T-cell (primary cell): ENCODE data around the gene B3GALNT2. TPM values are rescaled to one million over a fixed set of nuclear protein-coding genes. Genes with fewer than 3 reads are reported as not detected.

Source experiments
- ATAC-seq, 4 experiments: fragments of 200-7000 bp in 3 of 4; fragments of 150-1000 bp in 1 of 4; cut with Tn5 transposase; replicated peaks in 1 of 4; 1 replicate in 3 of 4; 2 replicates in 1 of 4; pipeline ENCODE4 v1.10.0; 2021; ENCODE audit warnings: moderate library complexity in 3 of 4, mild to moderate bottlenecking in 2 of 4, moderate number of reproducible peaks in 1 of 4
- CTCF ChIA-PET, 2 donors: fragments of 300-600 bp; sonication (Branson Sonifier 250); formaldehyde crosslinking; loops; one replicate each; lab custom pipeline; 2022; ENCODE audit warnings: antibody characterized with exemption in 2 of 2; lab: Charles Lee
- POLR2A ChIA-PET, 2 donors: fragments of 300-600 bp; sonication (Branson Sonifier 250); formaldehyde crosslinking; loops; one replicate each; lab custom pipeline; 2022; ENCODE audit warnings: antibody characterized with exemption in 2 of 2; lab: Charles Lee
- DNase-seq, 35 experiments: peaks; one replicate each; pipeline versions ENCODE4 v3.0.0 to v3.0.0-alpha.2; 2013 to 2023
- H3K27ac ChIP-seq: one replicate; pipeline ENCODE4 v1.5.1; 2013; ENCODE audit warnings: low read length
- H3K27me3 ChIP-seq, 2 experiments: replicated peaks in 1 of 2; 1 replicate in 1 of 2; 2 replicates in 1 of 2; pipeline versions ENCODE4 v1.6.1 to v1.7.0; 2013; ENCODE audit warnings: low read length in 1 of 2, mixed read lengths in 1 of 2; ENCODE audit not compliant: control insufficient read depth in 2 of 2, insufficient read depth in 2 of 2; ENCODE audit errors: extremely low read depth in 1 of 2
- H3K36me3 ChIP-seq, 2 donors: 1 replicate in 1 of 2; 2 replicates in 1 of 2; pipeline versions ENCODE4 v1.6.1 to v1.7.0; 2013; ENCODE audit warnings: low read length in 1 of 2; ENCODE audit not compliant: control insufficient read depth in 2 of 2, insufficient read depth in 1 of 2; ENCODE audit errors: extremely low read depth in 1 of 2
- H3K4me1 ChIP-seq, 2 experiments: 1 replicate in 1 of 2; 2 replicates in 1 of 2; pipeline versions ENCODE4 v1.6.1 to v1.7.0; 2013; ENCODE audit warnings: low read length in 2 of 2, mixed read lengths in 1 of 2; ENCODE audit not compliant: insufficient read depth in 2 of 2, control insufficient read depth in 1 of 2; ENCODE audit errors: extremely low read depth in 1 of 2
- H3K4me3 ChIP-seq, 2 donors: 1 replicate in 1 of 2; 2 replicates in 1 of 2; pipeline versions ENCODE4 v1.5.1 to v1.7.0; 2013; ENCODE audit warnings: mild to moderate bottlenecking in 2 of 2, low read length in 1 of 2, moderate library complexity in 1 of 2; ENCODE audit not compliant: control insufficient read depth in 1 of 2; ENCODE audit errors: extremely low read depth in 1 of 2
- H3K9me3 ChIP-seq: 2 replicates; pipeline ENCODE4 v1.7.0; 2013
- H3K27ac Mint-ChIP-seq, 2 donors: one replicate each; pipeline ENCODE4 v1.8.0; 2020 to 2021; ENCODE audit warnings: mild to moderate bottlenecking in 2 of 2, mixed read lengths in 2 of 2
- H3K27me3 Mint-ChIP-seq, 2 donors: one replicate each; pipeline ENCODE4 v1.8.0; 2021 to 2022; ENCODE audit warnings: mixed read lengths in 2 of 2
- H3K36me3 Mint-ChIP-seq: one replicate; pipeline ENCODE4 v1.8.0; 2021; ENCODE audit warnings: mixed read lengths
- H3K4me1 Mint-ChIP-seq, 3 donors: one replicate each; pipeline ENCODE4 v1.8.0; 2020 to 2022; ENCODE audit warnings: mixed read lengths in 3 of 3, mild to moderate bottlenecking in 1 of 3
- H3K4me3 Mint-ChIP-seq, 3 donors: one replicate each; pipeline ENCODE4 v1.8.0; 2020 to 2022; ENCODE audit warnings: mild to moderate bottlenecking in 3 of 3, mixed read lengths in 3 of 3, moderate library complexity in 3 of 3
- H3K9me3 Mint-ChIP-seq, 3 donors: one replicate each; pipeline ENCODE4 v1.8.0; 2020 to 2022; ENCODE audit warnings: mixed read lengths in 3 of 3
- WGBS: methylation state at CpG from one replicate; pipeline ENCODE4 v1.1.5; 2013; ENCODE audit warnings: missing lambda C conversion rate; ENCODE audit not compliant: insufficient coverage; 5-methylcytosine and 5-hydroxymethylcytosine counted together
- total RNA-seq, 35 experiments: library from RNA in 6 of 35; stranded (reverse) in 6 of 35; fragments of 120-200 nt in 1 of 35; gene quantifications; one replicate each; pipeline versions ENCODE4 v1.2.1 to v1.2.4 and lab custom pipeline; 2013 to 2026

B3GALNT2 gene
- total RNA-seq, 5 donors from 2014 or later (not counting 1 experiment from before 2014, with no cell fraction given) = 6.2 to 10.9 (median 9.5) TPM

GRCh38 chr1:235455097-235455496, 49.2 kb downstream of the B3GALNT2 start:
- H3K4me1 ChIP-seq = no peaks in the 10 kb centered on the region
- Mint-ChIP-seq H3K27me3 (no peaks in the 10 kb centered on the region), H3K4me1 (no peaks in the 10 kb centered on the region), H3K36me3 (peaks cover 13% of the 10 kb centered on the region), H3K4me3 (no peak overlapping the region), H3K9me3 (no peaks in the 10 kb centered on the region), H3K27ac (no peak overlapping the region)
- no peaks in the 10 kb centered on the region for H3K27me3 ChIP-seq
- no peak overlapping the region for H3K27ac ChIP-seq
- DNase-seq (no peak), ATAC-seq (no peak)
- ChIA-PET POLR2A (no interaction called here), CTCF (no interaction called here)
- no CpG with 5 or more reads among the region's 2 CpGs for WGBS
- H3K36me3 ChIP-seq = peaks cover 0 to 3% of the 10 kb centered on the region in 2 donors
- H3K4me3 ChIP-seq = no peak overlapping the region
- no peaks in the 10 kb centered on the region for H3K9me3 ChIP-seq

- DNase-seq (no peak), ATAC-seq (no peak)
- H3K27ac ChIP-seq = no peak overlapping the region
- CTCF ChIA-PET = interaction anchor here in 1 of 2 donors (0.7 kb wide), 1 partner anchor 11 kb away, joined by 4 read pairs; no protein-coding TSS in a partner anchor
- H3K4me1 Mint-ChIP-seq = no peaks in the 10 kb centered on the region
- 94% methylated on average over 3 of the region's 8 CpGs for WGBS
- H3K4me3 Mint-ChIP-seq = no peak overlapping the region
- H3K36me3 Mint-ChIP-seq = peaks cover 20% of the 10 kb centered on the region
- H3K4me1 ChIP-seq = no peaks in the 10 kb centered on the region
- POLR2A ChIA-PET = no interaction called here
- no peak overlapping the region for H3K4me3 ChIP-seq
- no peaks in the 10 kb centered on the region for H3K9me3 Mint-ChIP-seq
- H3K36me3 ChIP-seq = peaks cover 0 to 9% of the 10 kb centered on the region in 2 donors
- no peaks in the 10 kb centered on the region for H3K27me3 Mint-ChIP-seq
- H3K9me3 ChIP-seq = no peaks in the 10 kb centered on the region
- no peaks in the 10 kb centered on the region for H3K27me3 ChIP-seq
- no peak overlapping the region for H3K27ac Mint-ChIP-seq
Observed at GRCh38 chr1:235454021-235454420, 50.2 kb downstream of the B3GALNT2 start.

GRCh38 chr1:235450886-235451483, 53.3 kb downstream of the B3GALNT2 start:
- H3K36me3 Mint-ChIP-seq = peaks cover 28% of the 10 kb centered on the region
- DNase-seq = no peak
- POLR2A ChIA-PET = no interaction called here
- Histone ChIP-seq H3K27ac (no peak overlapping the region), H3K27me3 (no peaks in the 10 kb centered on the region), H3K4me1 (no peaks in the 10 kb centered on the region), H3K4me3 (no peak overlapping the region), H3K9me3 (no peaks in the 10 kb centered on the region), H3K36me3 (peaks cover 0 to 30% of the 10 kb centered on the region in 2 donors)
- 83% methylated on average over 1 of the region's 2 CpGs for WGBS
- no peak for ATAC-seq
- CTCF ChIA-PET = interaction anchor here in 1 of 2 donors (1.1 kb wide), 1 partner anchor 34 kb away, joined by 3 read pairs; no protein-coding TSS in a partner anchor
- H3K27me3 Mint-ChIP-seq = no peaks in the 10 kb centered on the region
- H3K27ac Mint-ChIP-seq = peak overlapping the region; percentile 22 to 46
- no peaks in the 10 kb centered on the region for H3K4me1 Mint-ChIP-seq
- H3K4me3 Mint-ChIP-seq = no peak overlapping the region
- H3K9me3 Mint-ChIP-seq = no peaks in the 10 kb centered on the region

GRCh38 chr1:235450433-235450832, 53.8 kb downstream of the B3GALNT2 start:
- Histone ChIP-seq H3K9me3 (no peaks in the 10 kb centered on the region), H3K27me3 (no peaks in the 10 kb centered on the region), H3K4me3 (no peak overlapping the region), H3K27ac (no peak overlapping the region), H3K36me3 (peaks cover 0 to 33% of the 10 kb centered on the region in 2 donors), H3K4me1 (no peaks in the 10 kb centered on the region)
- Mint-ChIP-seq H3K27ac (peak overlapping the region; percentile 45 to 46), H3K9me3 (no peaks in the 10 kb centered on the region), H3K4me3 (no peak overlapping the region), H3K36me3 (peaks cover 32% of the 10 kb centered on the region), H3K4me1 (no peaks in the 10 kb centered on the region), H3K27me3 (no peaks in the 10 kb centered on the region)
- WGBS = 92% methylated on average over 2 of the region's 5 CpGs
- ChIA-PET POLR2A (no interaction called here), CTCF (interaction anchor here in 1 of 2 donors (0.5 kb wide), 1 partner anchor 823 kb away, joined by 3 read pairs; no protein-coding TSS in a partner anchor)
- ATAC-seq = no peak
- DNase-seq = no peak

- H3K4me1 ChIP-seq = no peaks in the 10 kb centered on the region
- Mint-ChIP-seq H3K27me3 (no peaks in the 10 kb centered on the region), H3K9me3 (no peaks in the 10 kb centered on the region), H3K36me3 (peaks cover 37% of the 10 kb centered on the region), H3K27ac (no peak overlapping the region), H3K4me3 (no peak overlapping the region), H3K4me1 (no peaks in the 10 kb centered on the region)
- H3K4me3 ChIP-seq = no peak overlapping the region
- POLR2A ChIA-PET = interaction anchor here in 1 of 2 donors (0.6 kb wide), 1 partner anchor 1154 kb away, joined by 6 read pairs; no protein-coding TSS in a partner anchor
- no CpG with 5 or more reads among the region's 7 CpGs for WGBS
- no peaks in the 10 kb centered on the region for H3K9me3 ChIP-seq
- CTCF ChIA-PET = no interaction called here
- H3K36me3 ChIP-seq = peaks cover 4 to 46% of the 10 kb centered on the region in 2 donors
- no peak overlapping the region for H3K27ac ChIP-seq
- no peak for ATAC-seq
- no peak for DNase-seq
- H3K27me3 ChIP-seq = no peaks in the 10 kb centered on the region
Observed at GRCh38 chr1:235448616-235449015, 55.6 kb downstream of the B3GALNT2 start.

GRCh38 chr1:235442788-235443429, 61.3 kb downstream of the B3GALNT2 start:
- ATAC-seq = no peak
- Histone ChIP-seq H3K9me3 (no peaks in the 10 kb centered on the region), H3K27ac (no peak overlapping the region), H3K36me3 (peaks cover 10 to 66% of the 10 kb centered on the region in 2 donors), H3K4me3 (no peak overlapping the region), H3K27me3 (no peaks in the 10 kb centered on the region), H3K4me1 (no peaks in the 10 kb centered on the region)
- Mint-ChIP-seq H3K27ac (peak overlapping the region in 1 of 2 donors; percentile 55), H3K9me3 (no peaks in the 10 kb centered on the region), H3K36me3 (peaks cover 40% of the 10 kb centered on the region), H3K27me3 (no peaks in the 10 kb centered on the region), H3K4me3 (no peak overlapping the region), H3K4me1 (no peaks in the 10 kb centered on the region)
- CTCF ChIA-PET = interaction anchor here (0.6 kb wide), 2 partner anchors 11 to 1058 kb away, joined by 3 to 4 read pairs; no protein-coding TSS in a partner anchor
- POLR2A ChIA-PET = interaction anchor here in 1 of 2 donors (0.6 kb wide), 1 partner anchor 186 kb away, joined by 4 read pairs; no protein-coding TSS in a partner anchor
- WGBS = 100% methylated on average over 4 of the region's 9 CpGs
- no peak for DNase-seq
